K562 (cell line): ENCODE results near the gene TRAP1. TPM values are rescaled to one million over a fixed set of nuclear protein-coding genes. Genes with fewer than 3 reads are reported as not detected.

ENCODE experiments used
- ATAC-seq: fragments of 200-7000 bp; cut with Tn5 transposase; 3 replicates; pipeline ENCODE4 v1.9.1; 2020; ENCODE audit warnings: moderate library complexity
- BruUV-seq: library from RNA; stranded (reverse); fragments of 400-500 nt; replicated peaks from 2 replicates; lab custom pipeline; 2021; lab: Mats Ljungman, UMichigan
- CTCF ChIA-PET: fragments of 300-600 bp; formaldehyde crosslinking; extraction: SDS; loops from one replicate; lab custom pipeline; 2021; ENCODE audit warnings: low intra/inter-chr PET ratio; lab: Yijun Ruan, JAX
- POLR2A ChIA-PET: fragments of 300-600, 350-650 bp; sonication (Branson Sonifier 250); formaldehyde crosslinking; extraction: SDS; loops from one replicate; lab custom pipeline; 2021; ENCODE audit warnings: antibody characterized with exemption, inconsistent platforms; lab: Yijun Ruan, JAX
- DNase-seq, 4 experiments: peaks; one replicate each; pipeline versions ENCODE4 v3.0.0 to v3.0.0-alpha.2; 2011 to 2018; ENCODE audit warnings: low spot score in 3 of 4, mixed read lengths in 3 of 4; ENCODE audit errors: extremely low read depth in 1 of 4
- FAIRE-seq: peaks from 2 replicates; lab custom pipeline; 2011; peaks lifted over from hg19 to GRCh38; lab: Jason Lieb, UNC
- H2AFZ ChIP-seq: 2 replicates; pipeline ENCODE4 v1.6.0; 2011; ENCODE audit warnings: low read depth, low read length, control low read depth, inconsistent platforms
- H3K27ac ChIP-seq: fragments of 200-600 bp; 3 replicates; pipeline ENCODE4 v1.8.0; 2011; ENCODE audit warnings: low read depth, mild to moderate bottlenecking, control low read depth, inconsistent platforms, low read length, moderate library complexity, mixed read lengths; ENCODE audit errors: extremely low read depth
- H3K27me3 ChIP-seq, 2 experiments: fragments of 300-600 bp in 1 of 2; 2 replicates in 1 of 2; 3 replicates in 1 of 2; pipeline versions ENCODE4 v1.6.0 to v1.8.0; 2011; ENCODE audit warnings: inconsistent platforms in 2 of 2, low read length in 2 of 2, mild to moderate bottlenecking in 1 of 2, mixed read lengths in 1 of 2, moderate library complexity in 1 of 2; ENCODE audit not compliant: control insufficient read depth in 2 of 2, insufficient read depth in 2 of 2
- H3K36me3 ChIP-seq: fragments of 300-600 bp; 3 replicates; pipeline ENCODE4 v1.8.0; 2011; ENCODE audit warnings: mild to moderate bottlenecking, low read length, inconsistent platforms; ENCODE audit not compliant: control insufficient read depth, insufficient read depth
- H3K4me1 ChIP-seq, 2 experiments: fragments of 200-600 bp in 1 of 2; replicated peaks in 1 of 2; 2 replicates in 1 of 2; 3 replicates in 1 of 2; pipeline versions ENCODE4 v1.5.1 to v1.8.0; 2011; ENCODE audit warnings: inconsistent platforms in 2 of 2, low read length in 2 of 2, mild to moderate bottlenecking in 1 of 2, mixed read lengths in 1 of 2, moderate library complexity in 1 of 2; ENCODE audit not compliant: control insufficient read depth in 2 of 2, insufficient read depth in 2 of 2
- H3K4me2 ChIP-seq: 2 replicates; pipeline ENCODE4 v1.6.1; 2011; ENCODE audit warnings: low read length, control low read depth, inconsistent platforms, mixed read lengths; ENCODE audit not compliant: insufficient read depth
- H3K4me3 ChIP-seq: fragments of 200-600 bp; sonication (generic), shearing (Covaris generic); 2 replicates; pipeline ENCODE4 v1.5.1; 2016; ENCODE audit warnings: control low read depth, inconsistent platforms
- H3K79me2 ChIP-seq: fragments of 200-600 bp; 3 replicates; pipeline ENCODE4 v1.8.0; 2011; ENCODE audit warnings: low read length, inconsistent platforms; ENCODE audit not compliant: control insufficient read depth, insufficient read depth
- H3K9ac ChIP-seq, 2 experiments: 2 replicates each; pipeline versions ENCODE4 v1.6.0 to v1.6.1; 2011; ENCODE audit warnings: low read depth in 2 of 2, low read length in 2 of 2, control low read depth in 1 of 2, inconsistent platforms in 1 of 2, mild to moderate bottlenecking in 1 of 2, mixed read lengths in 1 of 2; ENCODE audit not compliant: insufficient read depth in 1 of 2
- H3K9me1 ChIP-seq: one replicate; pipeline ENCODE4 v1.6.0; 2011; ENCODE audit warnings: inconsistent platforms, mild to moderate bottlenecking, low read length, moderate library complexity; ENCODE audit not compliant: control insufficient read depth, insufficient read depth
- H3K9me3 ChIP-seq: replicated peaks from 2 replicates; pipeline ENCODE4 v1.5.1; 2011; ENCODE audit warnings: low read depth, low read length, inconsistent platforms; ENCODE audit not compliant: control insufficient read depth, insufficient read depth
- H4K20me1 ChIP-seq: replicated peaks from 2 replicates; pipeline ENCODE4 v1.6.1; 2011; ENCODE audit warnings: low read length, inconsistent platforms, mixed read lengths; ENCODE audit not compliant: control insufficient read depth, insufficient read depth
- BRD9 ChIP-seq: fragments of 450-650 bp; IDR thresholded peaks from 2 replicates; pipeline ENCODE4 v1.6.1; 2018; ENCODE audit warnings: low read depth; ENCODE audit not compliant: partially characterized antibody
- CCNT2 ChIP-seq: IDR thresholded peaks from 2 replicates; pipeline ENCODE4 v1.6.1; 2011; ENCODE audit warnings: borderline replicate concordance, low read depth, mild to moderate bottlenecking, moderate library complexity, mixed read lengths, low read length; ENCODE audit not compliant: insufficient read length; ENCODE audit errors: extremely low read depth
- CHD2 ChIP-seq: IDR thresholded peaks from 2 replicates; pipeline ENCODE4 v1.6.1; 2011; ENCODE audit warnings: low read depth, low read length
- CHD4 ChIP-seq: fragments of 200-600 bp; sonication (generic); IDR thresholded peaks from 3 replicates; pipeline ENCODE4 v1.6.1; 2012; ENCODE audit warnings: low read depth, mild to moderate bottlenecking, mixed read lengths, low read length, inconsistent platforms; ENCODE audit not compliant: insufficient read depth, insufficient replicate concordance, poor library complexity, severe bottlenecking
- MECOM ChIP-seq: fragments of 250-450 bp; sonication (Bioruptor Pico); IDR thresholded peaks from 2 replicates; pipeline ENCODE4 v1.8.0; 2022; ENCODE audit warnings: inconsistent platforms
- PYGO2 ChIP-seq: fragments of 450-650 bp; IDR thresholded peaks from 2 replicates; pipeline ENCODE4 v1.6.1; 2016; ENCODE audit warnings: mild to moderate bottlenecking, missing genetic modification characterization, moderate library complexity, missing compliant biosample characterization
- SMC3 ChIP-seq: conservative IDR thresholded peaks from 2 replicates; pipeline ENCODE4 v1.6.1; 2011; ENCODE audit warnings: low read depth, low read length, improper control_type of control experiment; ENCODE audit not compliant: insufficient read depth
- TRIM28 ChIP-seq: fragments of 450-650 bp; IDR thresholded peaks from 2 replicates; pipeline ENCODE4 v1.6.1; 2017
- TSC22D4 ChIP-seq: fragments of 450-650 bp; IDR thresholded peaks from 2 replicates; pipeline ENCODE4 v1.6.1; 2016; ENCODE audit warnings: missing genetic modification characterization, missing biosample characterization, control low read depth
- ZNF324 ChIP-seq: fragments of 250-450 bp; sonication (Bioruptor Pico); IDR thresholded peaks from 2 replicates; pipeline ENCODE4 v1.4.0; 2020; ENCODE audit warnings: mild to moderate bottlenecking
- WGBS: fragments of 100-300 bp; shearing (Covaris generic); methylation state at CpG from one replicate; pipeline ENCODE4 v1.1.6; 2016; ENCODE audit warnings: low coverage, mixed read lengths; ENCODE audit not compliant: insufficient coverage; ENCODE audit errors: missing lambda C conversion rate; 5-methylcytosine and 5-hydroxymethylcytosine counted together
- in situ Hi-C: fragments of 300-500 bp; cut with MboI; formaldehyde crosslinking; loops from 4 replicates; pipeline ENCODE4 v1.15.0; 2018; ENCODE audit warnings: inconsistent platforms, mixed read lengths
- intact Hi-C: fragments of 100-400 bp; cut with micrococcal nuclease; formaldehyde crosslinking; loops from 2 replicates; pipeline ENCODE4 v1.14.2; 2022
- polyA plus RNA-seq, 8 experiments: library from polyadenylated mRNA; depleted of rRNA in 4 of 8; stranded (reverse) in 5 of 8; unstranded in 3 of 8; fragments of >200 nt; fragmentation: Nextera tagmentation in 2 of 8; fragmentation: Illumina TruSeq in 1 of 8; extraction: Ambion mirVana in 2 of 8; extraction: Trizol in 1 of 8; gene quantifications; 2 replicates each; pipeline versions ENCODE4 v1.2.1 to v1.2.3, GENCODE V29; 2011 to 2014; ENCODE audit warnings: inconsistent platforms in 1 of 8, missing spikeins in 1 of 8
- total RNA-seq, 7 experiments: library from RNA; depleted of rRNA in 6 of 7; stranded (reverse); fragments of >200 nt in 6 of 7; fragmentation: Illumina TruSeq in 2 of 7; extraction: Trizol in 2 of 7; gene quantifications; 2 replicates each; pipeline versions ENCODE4 v1.2.1 to v1.2.3, GENCODE V29; 2011 to 2021; ENCODE audit warnings: low replicate concordance in 1 of 7
- TF ChIP-seq, protein P1 (sequence below): sonication (generic); formaldehyde crosslinking; IDR thresholded peaks from 2 replicates; pipeline ENCODE4 v1.8.0; 2022; ENCODE audit warnings: mild to moderate bottlenecking, missing genetic modification reagents
- TF ChIP-seq, protein P2 (sequence below): fragments of 200-600 bp; sonication (generic); IDR thresholded peaks from one replicate; pipeline ENCODE4 v1.6.1; 2012; ENCODE audit warnings: mild to moderate bottlenecking, low read depth, low read length, inconsistent platforms

The TRAP1 gene
- total and polyA plus RNA-seq, 9 of the 15 experiments (the other 6 are each of a cell fraction or from before 2014, with no cell fraction given) = 19.1 to 436 (median 301) TPM

DNA sequence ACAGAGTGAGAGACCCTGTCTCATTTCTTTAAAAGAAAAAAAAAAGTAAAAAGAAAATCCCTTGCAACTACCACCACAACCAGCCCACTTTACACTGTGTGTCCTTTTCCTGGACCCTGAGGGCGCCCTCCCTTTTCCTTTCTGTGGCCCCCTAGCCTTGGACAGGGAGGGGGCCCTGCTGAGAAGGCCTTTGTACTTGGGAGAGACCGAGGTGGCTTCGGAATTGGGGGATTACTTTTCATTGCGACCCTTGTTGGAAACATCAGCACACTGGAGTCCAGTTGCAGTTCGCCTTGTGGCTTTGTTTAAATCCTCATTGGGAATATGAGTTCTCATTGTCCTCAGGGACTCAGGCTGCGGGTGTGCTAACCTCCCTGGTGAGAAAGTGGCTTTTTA, 72.2 kb downstream of the TRAP1 start:
- ChIA-PET CTCF (no interaction called here), POLR2A (no interaction called here)
- Histone ChIP-seq H3K9ac (no peak overlapping the region), H3K27ac (no peak overlapping the region), H3K4me1 (peaks cover 33 to 47% of the 10 kb centered on the region in 2 experiments), H3K9me3 (no peaks in the 10 kb centered on the region)
- ATAC-seq (no peak), FAIRE-seq (no peak)
- intact Hi-C loops (loop anchor here (5.0 kb wide), 1 partner anchor 118 kb away; no protein-coding TSS in a partner anchor), in situ Hi-C loops (no loop called here)
- TF ChIP-seq BRD9 (no peak), CHD4 (no peak), TSC22D4 (tag) (no peak), MECOM (CRISPR knock-in tag) (no peak), CHD2 (no peak), CCNT2 (no peak), ZNF324 (CRISPR knock-in tag) (no peak), TRIM28 (no peak), SMC3 (no peak), PYGO2 (tag) (no peak)
- TF ChIP-seq, protein P1, sequence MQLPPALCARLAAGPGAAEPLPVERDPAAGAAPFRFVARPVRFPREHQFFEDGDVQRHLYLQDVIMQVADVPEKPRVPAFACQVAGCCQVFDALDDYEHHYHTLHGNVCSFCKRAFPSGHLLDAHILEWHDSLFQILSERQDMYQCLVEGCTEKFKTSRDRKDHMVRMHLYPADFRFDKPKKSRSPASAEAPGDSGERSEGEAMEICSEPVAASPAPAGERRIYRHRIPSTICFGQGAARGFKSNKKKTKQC (CRISPR knock-in tag) = no peak
- TF ChIP-seq, protein P2, sequence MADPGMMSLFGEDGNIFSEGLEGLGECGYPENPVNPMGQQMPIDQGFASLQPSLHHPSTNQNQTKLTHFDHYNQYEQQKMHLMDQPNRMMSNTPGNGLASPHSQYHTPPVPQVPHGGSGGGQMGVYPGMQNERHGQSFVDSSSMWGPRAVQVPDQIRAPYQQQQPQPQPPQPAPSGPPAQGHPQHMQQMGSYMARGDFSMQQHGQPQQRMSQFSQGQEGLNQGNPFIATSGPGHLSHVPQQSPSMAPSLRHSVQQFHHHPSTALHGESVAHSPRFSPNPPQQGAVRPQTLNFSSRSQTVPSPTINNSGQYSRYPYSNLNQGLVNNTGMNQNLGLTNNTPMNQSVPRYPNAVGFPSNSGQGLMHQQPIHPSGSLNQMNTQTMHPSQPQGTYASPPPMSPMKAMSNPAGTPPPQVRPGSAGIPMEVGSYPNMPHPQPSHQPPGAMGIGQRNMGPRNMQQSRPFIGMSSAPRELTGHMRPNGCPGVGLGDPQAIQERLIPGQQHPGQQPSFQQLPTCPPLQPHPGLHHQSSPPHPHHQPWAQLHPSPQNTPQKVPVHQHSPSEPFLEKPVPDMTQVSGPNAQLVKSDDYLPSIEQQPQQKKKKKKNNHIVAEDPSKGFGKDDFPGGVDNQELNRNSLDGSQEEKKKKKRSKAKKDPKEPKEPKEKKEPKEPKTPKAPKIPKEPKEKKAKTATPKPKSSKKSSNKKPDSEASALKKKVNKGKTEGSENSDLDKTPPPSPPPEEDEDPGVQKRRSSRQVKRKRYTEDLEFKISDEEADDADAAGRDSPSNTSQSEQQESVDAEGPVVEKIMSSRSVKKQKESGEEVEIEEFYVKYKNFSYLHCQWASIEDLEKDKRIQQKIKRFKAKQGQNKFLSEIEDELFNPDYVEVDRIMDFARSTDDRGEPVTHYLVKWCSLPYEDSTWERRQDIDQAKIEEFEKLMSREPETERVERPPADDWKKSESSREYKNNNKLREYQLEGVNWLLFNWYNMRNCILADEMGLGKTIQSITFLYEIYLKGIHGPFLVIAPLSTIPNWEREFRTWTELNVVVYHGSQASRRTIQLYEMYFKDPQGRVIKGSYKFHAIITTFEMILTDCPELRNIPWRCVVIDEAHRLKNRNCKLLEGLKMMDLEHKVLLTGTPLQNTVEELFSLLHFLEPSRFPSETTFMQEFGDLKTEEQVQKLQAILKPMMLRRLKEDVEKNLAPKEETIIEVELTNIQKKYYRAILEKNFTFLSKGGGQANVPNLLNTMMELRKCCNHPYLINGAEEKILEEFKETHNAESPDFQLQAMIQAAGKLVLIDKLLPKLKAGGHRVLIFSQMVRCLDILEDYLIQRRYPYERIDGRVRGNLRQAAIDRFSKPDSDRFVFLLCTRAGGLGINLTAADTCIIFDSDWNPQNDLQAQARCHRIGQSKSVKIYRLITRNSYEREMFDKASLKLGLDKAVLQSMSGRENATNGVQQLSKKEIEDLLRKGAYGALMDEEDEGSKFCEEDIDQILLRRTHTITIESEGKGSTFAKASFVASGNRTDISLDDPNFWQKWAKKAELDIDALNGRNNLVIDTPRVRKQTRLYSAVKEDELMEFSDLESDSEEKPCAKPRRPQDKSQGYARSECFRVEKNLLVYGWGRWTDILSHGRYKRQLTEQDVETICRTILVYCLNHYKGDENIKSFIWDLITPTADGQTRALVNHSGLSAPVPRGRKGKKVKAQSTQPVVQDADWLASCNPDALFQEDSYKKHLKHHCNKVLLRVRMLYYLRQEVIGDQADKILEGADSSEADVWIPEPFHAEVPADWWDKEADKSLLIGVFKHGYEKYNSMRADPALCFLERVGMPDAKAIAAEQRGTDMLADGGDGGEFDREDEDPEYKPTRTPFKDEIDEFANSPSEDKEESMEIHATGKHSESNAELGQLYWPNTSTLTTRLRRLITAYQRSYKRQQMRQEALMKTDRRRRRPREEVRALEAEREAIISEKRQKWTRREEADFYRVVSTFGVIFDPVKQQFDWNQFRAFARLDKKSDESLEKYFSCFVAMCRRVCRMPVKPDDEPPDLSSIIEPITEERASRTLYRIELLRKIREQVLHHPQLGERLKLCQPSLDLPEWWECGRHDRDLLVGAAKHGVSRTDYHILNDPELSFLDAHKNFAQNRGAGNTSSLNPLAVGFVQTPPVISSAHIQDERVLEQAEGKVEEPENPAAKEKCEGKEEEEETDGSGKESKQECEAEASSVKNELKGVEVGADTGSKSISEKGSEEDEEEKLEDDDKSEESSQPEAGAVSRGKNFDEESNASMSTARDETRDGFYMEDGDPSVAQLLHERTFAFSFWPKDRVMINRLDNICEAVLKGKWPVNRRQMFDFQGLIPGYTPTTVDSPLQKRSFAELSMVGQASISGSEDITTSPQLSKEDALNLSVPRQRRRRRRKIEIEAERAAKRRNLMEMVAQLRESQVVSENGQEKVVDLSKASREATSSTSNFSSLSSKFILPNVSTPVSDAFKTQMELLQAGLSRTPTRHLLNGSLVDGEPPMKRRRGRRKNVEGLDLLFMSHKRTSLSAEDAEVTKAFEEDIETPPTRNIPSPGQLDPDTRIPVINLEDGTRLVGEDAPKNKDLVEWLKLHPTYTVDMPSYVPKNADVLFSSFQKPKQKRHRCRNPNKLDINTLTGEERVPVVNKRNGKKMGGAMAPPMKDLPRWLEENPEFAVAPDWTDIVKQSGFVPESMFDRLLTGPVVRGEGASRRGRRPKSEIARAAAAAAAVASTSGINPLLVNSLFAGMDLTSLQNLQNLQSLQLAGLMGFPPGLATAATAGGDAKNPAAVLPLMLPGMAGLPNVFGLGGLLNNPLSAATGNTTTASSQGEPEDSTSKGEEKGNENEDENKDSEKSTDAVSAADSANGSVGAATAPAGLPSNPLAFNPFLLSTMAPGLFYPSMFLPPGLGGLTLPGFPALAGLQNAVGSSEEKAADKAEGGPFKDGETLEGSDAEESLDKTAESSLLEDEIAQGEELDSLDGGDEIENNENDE = no peak
- TF ChIP-seq, all 486 proteins: peak for 0
- Histone ChIP-seq H4K20me1 (no peaks in the 10 kb centered on the region), H3K4me2 (no peak overlapping the region), H3K4me3 (no peak overlapping the region), H2AFZ (0 out of 2 replicates have a peak overlapping the region, but pooled peaks have one; percentile 30), H3K9me1 (no peaks in the 10 kb centered on the region), H3K79me2 (no peaks in the 10 kb centered on the region), H3K36me3 (no peaks in the 10 kb centered on the region), H3K27me3 (no peaks in the 10 kb centered on the region)
- 74% methylated on average over 5 of the region's 6 CpGs for WGBS
- no TSS peak for BruUV-seq
- peak in 2 of 4 experiments; percentile 3 to 4 for DNase-seq
